ENCODE measurements around the gene IL1R2. TPM values are rescaled to one million over a fixed set of nuclear protein-coding genes. Genes with fewer than 3 reads are reported as not detected.

The IL1R2 gene
- total and polyA plus RNA-seq, 4 donors = 1.1 TPM; not detected in 3

DNA sequence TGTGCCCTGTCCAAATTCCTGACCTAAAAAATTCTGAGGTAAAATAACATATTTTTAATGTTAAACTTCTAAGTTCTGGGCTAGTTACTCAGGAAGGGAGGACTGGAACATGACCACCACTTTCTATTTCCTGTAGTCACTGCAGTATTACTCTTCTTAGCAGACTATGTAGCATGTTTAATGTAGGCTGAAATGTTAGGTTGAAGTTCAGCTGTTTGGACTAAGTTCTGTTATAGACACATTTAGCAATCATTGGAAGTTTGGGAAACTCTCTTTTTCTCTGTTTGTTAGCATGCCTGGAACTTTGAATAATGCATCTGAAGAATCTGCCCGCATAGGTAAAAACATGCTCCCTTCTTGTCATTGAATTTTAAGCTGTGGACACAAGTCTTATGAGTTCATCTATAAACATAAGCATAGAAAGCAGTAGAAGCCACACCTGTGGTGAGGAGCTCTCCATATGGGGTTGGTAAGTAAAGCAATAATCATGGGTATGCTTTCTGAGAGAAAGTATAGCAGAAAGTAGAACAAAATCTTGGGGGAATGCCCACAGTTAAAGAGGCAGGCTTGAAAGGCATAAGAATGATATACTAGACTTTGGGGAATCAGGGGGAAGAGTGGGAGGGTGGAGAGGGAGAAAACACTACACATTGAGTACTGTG is 52.6 kb downstream of the IL1R2 start:
- DNase-seq (ENCODE audit: low read depth in 4 of 6, low spot score in 6 of 6) = no peak
- no peaks in the 10 kb centered on the region for H3K4me1 ChIP-seq (ENCODE audit: control insufficient read depth, insufficient read depth, low read length)
- H3K4me3 ChIP-seq (ENCODE audit: low read depth, low read length) = no peak overlapping the region
- no peaks in the 10 kb centered on the region for H3K9me3 ChIP-seq (ENCODE audit: control insufficient read depth, insufficient read depth, low read length)
- H3K27ac ChIP-seq (ENCODE audit: low read depth, low read length) = no peak overlapping the region
- H3K27me3 ChIP-seq (ENCODE audit: control insufficient read depth, insufficient read depth, low read length) = peaks cover 8% of the 10 kb centered on the region
- no CpG with 5 or more reads among the region's 1 CpG for WGBS (ENCODE audit: insufficient coverage)
- H3K36me3 ChIP-seq (ENCODE audit: control insufficient read depth, insufficient read depth, low read length) = no peaks in the 10 kb centered on the region

GRCh38 chr2:102044967-102045489 is 53.3 kb downstream of the IL1R2 start:
- Histone ChIP-seq H3K36me3 (ENCODE audit: control insufficient read depth, insufficient read depth, low read length) (no peaks in the 10 kb centered on the region), H3K4me3 (ENCODE audit: low read depth, low read length) (no peak overlapping the region), H3K27ac (ENCODE audit: low read depth, low read length) (no peak overlapping the region), H3K27me3 (ENCODE audit: control insufficient read depth, insufficient read depth, low read length) (peaks cover 8% of the 10 kb centered on the region), H3K4me1 (ENCODE audit: control insufficient read depth, insufficient read depth, low read length) (peaks cover 4% of the 10 kb centered on the region), H3K9me3 (ENCODE audit: control insufficient read depth, insufficient read depth, low read length) (no peaks in the 10 kb centered on the region)
- DNase-seq (ENCODE audit: low read depth in 4 of 6, low spot score in 6 of 6) = no peak
- WGBS (ENCODE audit: insufficient coverage) = no CpG with 5 or more reads among the region's 2 CpGs

DNA sequence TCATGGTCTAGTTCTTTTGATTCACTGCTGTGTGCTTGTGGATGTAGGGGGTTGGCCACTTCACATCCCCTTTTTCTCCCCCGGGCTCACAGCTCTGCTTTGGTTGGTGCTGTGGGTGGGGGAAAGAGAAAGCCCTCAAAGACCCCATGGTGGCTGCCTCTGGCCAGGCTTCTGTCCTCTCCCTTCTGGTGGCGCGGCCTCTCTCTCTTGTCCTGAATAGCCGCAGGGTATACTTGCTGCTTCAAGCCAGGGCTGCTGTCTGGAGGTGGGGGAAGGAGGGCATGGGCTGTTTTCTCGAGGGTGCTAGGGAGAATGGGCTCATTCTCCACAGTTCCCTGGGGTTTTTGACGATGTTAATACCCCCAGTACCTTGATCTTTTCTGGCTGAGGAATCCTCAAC is 53.9 kb downstream of the IL1R2 start:
- H3K27ac ChIP-seq (ENCODE audit: low read depth, low read length) = no peak overlapping the region
- H3K4me1 ChIP-seq (ENCODE audit: control insufficient read depth, insufficient read depth, low read length) = peaks cover 4% of the 10 kb centered on the region

DNA sequence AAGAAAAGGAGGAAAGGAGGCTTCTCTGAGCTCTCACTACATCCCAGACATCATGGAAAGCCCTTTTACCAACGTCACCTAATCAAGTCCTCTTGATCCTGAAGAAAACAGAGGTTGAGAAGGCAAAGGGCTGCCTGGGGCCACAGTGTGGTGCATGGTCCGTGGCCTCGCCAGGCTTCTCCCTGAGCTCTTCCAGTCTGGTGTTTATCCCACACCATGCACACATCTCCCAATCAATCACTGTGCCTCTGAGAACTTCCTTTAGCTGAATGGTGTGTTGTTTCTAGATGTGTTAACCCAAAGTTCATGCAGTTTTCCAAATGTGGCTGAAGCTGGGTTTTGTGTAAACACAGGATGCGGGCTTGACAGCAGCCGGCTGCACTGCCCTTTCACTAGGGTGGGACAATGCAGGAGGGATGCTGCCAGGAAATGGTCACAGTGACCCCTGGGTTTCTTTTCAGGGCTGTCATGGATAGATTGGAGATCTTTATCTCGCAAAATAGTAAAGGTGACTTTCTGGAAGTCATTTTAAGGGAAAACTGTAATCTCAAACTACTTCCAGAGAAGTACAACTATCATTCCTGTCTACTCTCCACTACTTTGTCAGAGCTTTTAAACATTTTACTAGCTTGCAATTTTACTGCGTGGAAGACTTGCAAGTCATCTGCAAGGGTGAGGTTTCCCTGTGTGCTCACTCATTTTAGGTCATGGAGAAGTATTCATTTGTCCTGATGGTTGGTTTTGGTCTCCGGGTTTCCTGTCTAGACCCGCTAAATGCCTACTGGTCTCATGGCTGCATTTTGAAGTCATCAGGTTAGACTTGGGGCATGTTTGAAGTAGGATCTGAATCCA is 54.6 kb downstream of the IL1R2 start:
- 84% methylated on average over 4 of the region's 9 CpGs for WGBS (ENCODE audit: insufficient coverage)
- no peak for DNase-seq (ENCODE audit: low read depth in 4 of 6, low spot score in 6 of 6)
- Histone ChIP-seq H3K4me3 (ENCODE audit: low read depth, low read length) (no peak overlapping the region), H3K27ac (ENCODE audit: low read depth, low read length) (no peak overlapping the region), H3K4me1 (ENCODE audit: control insufficient read depth, insufficient read depth, low read length) (peaks cover 6% of the 10 kb centered on the region), H3K9me3 (ENCODE audit: control insufficient read depth, insufficient read depth, low read length) (no peaks in the 10 kb centered on the region), H3K27me3 (ENCODE audit: control insufficient read depth, insufficient read depth, low read length) (peaks cover 8% of the 10 kb centered on the region), H3K36me3 (ENCODE audit: control insufficient read depth, insufficient read depth, low read length) (no peaks in the 10 kb centered on the region)

More for the DNA sequence above, 53.9 kb downstream of the IL1R2 start:
- Histone ChIP-seq H3K36me3 (ENCODE audit: control insufficient read depth, insufficient read depth, low read length) (no peaks in the 10 kb centered on the region), H3K4me3 (ENCODE audit: low read depth, low read length) (no peak overlapping the region), H3K27me3 (ENCODE audit: control insufficient read depth, insufficient read depth, low read length) (peaks cover 8% of the 10 kb centered on the region), H3K9me3 (ENCODE audit: control insufficient read depth, insufficient read depth, low read length) (no peaks in the 10 kb centered on the region)
- no CpG with 5 or more reads among the region's 6 CpGs for WGBS (ENCODE audit: insufficient coverage)
- no peak for DNase-seq (ENCODE audit: low read depth in 4 of 6, low spot score in 6 of 6)

GRCh38 chr2:102048465-102048864 is 56.7 kb downstream of the IL1R2 start:
- Histone ChIP-seq H3K4me1 (ENCODE audit: control insufficient read depth, insufficient read depth, low read length) (peaks cover 10% of the 10 kb centered on the region), H3K36me3 (ENCODE audit: control insufficient read depth, insufficient read depth, low read length) (no peaks in the 10 kb centered on the region), H3K9me3 (ENCODE audit: control insufficient read depth, insufficient read depth, low read length) (no peaks in the 10 kb centered on the region), H3K27me3 (ENCODE audit: control insufficient read depth, insufficient read depth, low read length) (peaks cover 8% of the 10 kb centered on the region), H3K4me3 (ENCODE audit: low read depth, low read length) (no peak overlapping the region), H3K27ac (ENCODE audit: low read depth, low read length) (no peak overlapping the region)
- no peak for DNase-seq (ENCODE audit: low read depth in 4 of 6, low spot score in 6 of 6)
- 88% methylated on average over 7 of the region's 8 CpGs for WGBS (ENCODE audit: insufficient coverage)

GRCh38 chr2:102049756-102050443 is 58.1 kb downstream of the IL1R2 start:
- peak overlapping the region; percentile 13 for H3K27ac ChIP-seq (ENCODE audit: low read depth, low read length)
- DNase-seq (ENCODE audit: low read depth in 4 of 6, low spot score in 6 of 6) = peak in 2 of 6 donors; percentile 57 to 78
- H3K27me3 ChIP-seq (ENCODE audit: control insufficient read depth, insufficient read depth, low read length) = peaks cover 5% of the 10 kb centered on the region
- H3K4me1 ChIP-seq (ENCODE audit: control insufficient read depth, insufficient read depth, low read length) = peaks cover 10% of the 10 kb centered on the region
- H3K36me3 ChIP-seq (ENCODE audit: control insufficient read depth, insufficient read depth, low read length) = no peaks in the 10 kb centered on the region
- WGBS (ENCODE audit: insufficient coverage) = 36% methylated on average over 10 of the region's 10 CpGs
- no peak overlapping the region for H3K4me3 ChIP-seq (ENCODE audit: low read depth, low read length)
- H3K9me3 ChIP-seq (ENCODE audit: control insufficient read depth, insufficient read depth, low read length) = no peaks in the 10 kb centered on the region

- peak in 4 of 6 donors; percentile 42 to 95 (median 64) for DNase-seq (ENCODE audit: low read depth in 4 of 6, low spot score in 6 of 6)
- whole genome bisulfite sequencing (ENCODE audit: insufficient coverage) = 20% methylated on average over 1 of the region's 7 CpGs
- Histone ChIP-seq H3K27me3 (ENCODE audit: control insufficient read depth, insufficient read depth, low read length) (peaks cover 3% of the 10 kb centered on the region), H3K4me1 (ENCODE audit: control insufficient read depth, insufficient read depth, low read length) (peaks cover 10% of the 10 kb centered on the region), H3K36me3 (ENCODE audit: control insufficient read depth, insufficient read depth, low read length) (no peaks in the 10 kb centered on the region), H3K27ac (ENCODE audit: low read depth, low read length) (peak overlapping the region; percentile 52), H3K9me3 (ENCODE audit: control insufficient read depth, insufficient read depth, low read length) (no peaks in the 10 kb centered on the region), H3K4me3 (ENCODE audit: low read depth, low read length) (no peak overlapping the region)
These were observed 59.2 kb downstream of the IL1R2 start for GRCh38 chr2:102050854-102051391.

DNA sequence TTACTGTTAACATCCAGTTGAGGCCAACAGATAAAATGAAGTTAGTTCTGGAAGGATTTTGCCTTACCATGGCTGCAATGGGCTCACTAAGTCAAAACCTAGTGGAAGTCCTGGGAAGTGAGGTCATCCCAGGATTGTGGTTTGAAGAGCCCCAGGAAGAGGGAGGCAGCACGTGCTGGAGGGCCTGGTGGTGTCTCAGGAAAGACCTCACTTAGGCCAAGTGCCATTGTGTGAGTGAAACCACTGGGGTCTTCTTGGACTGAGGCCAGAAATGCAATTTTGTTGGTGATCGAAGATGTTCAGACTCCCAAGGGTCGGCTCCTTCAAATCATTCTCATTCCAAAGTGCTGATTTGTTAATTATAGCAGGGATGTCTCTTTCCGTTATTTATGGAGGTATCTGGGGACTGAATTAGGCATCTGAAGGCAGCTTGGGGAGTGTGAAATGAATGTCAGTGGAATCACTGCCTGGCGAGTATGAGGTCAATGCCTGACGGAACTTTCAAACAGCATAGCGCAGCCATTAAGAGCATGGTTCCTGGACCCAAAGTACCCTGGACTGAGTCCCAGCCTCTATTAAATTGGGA is 60.0 kb downstream of the IL1R2 start:
- Histone ChIP-seq H3K4me3 (ENCODE audit: low read depth, low read length) (no peak overlapping the region), H3K27me3 (ENCODE audit: control insufficient read depth, insufficient read depth, low read length) (peaks cover 1% of the 10 kb centered on the region), H3K9me3 (ENCODE audit: control insufficient read depth, insufficient read depth, low read length) (no peaks in the 10 kb centered on the region), H3K27ac (ENCODE audit: low read depth, low read length) (no peak overlapping the region), H3K4me1 (ENCODE audit: control insufficient read depth, insufficient read depth, low read length) (peaks cover 10% of the 10 kb centered on the region), H3K36me3 (ENCODE audit: control insufficient read depth, insufficient read depth, low read length) (no peaks in the 10 kb centered on the region)
- 74% methylated on average over 5 of the region's 7 CpGs for WGBS (ENCODE audit: insufficient coverage)
- DNase-seq (ENCODE audit: low read depth in 4 of 6, low spot score in 6 of 6) = no peak

DNA sequence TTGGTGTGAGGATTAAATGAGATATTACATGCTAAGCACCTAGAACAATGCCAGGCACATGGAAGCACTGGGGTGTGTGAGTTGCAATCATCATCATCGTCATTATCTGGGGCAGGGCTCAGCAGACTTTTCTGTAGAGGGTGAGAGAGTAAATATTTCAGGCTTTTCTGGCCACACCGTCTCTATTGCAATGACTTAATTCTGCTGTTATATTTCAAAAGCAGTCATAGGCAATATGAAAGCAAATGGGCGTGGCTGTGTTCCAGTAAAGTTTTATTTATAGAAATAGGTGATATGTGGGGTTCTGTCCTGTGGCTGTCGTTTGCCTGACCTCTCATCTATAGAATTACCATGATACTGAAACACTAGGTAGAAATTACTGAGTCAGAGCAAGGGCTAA is 60.6 kb downstream of the IL1R2 start:
- peaks cover 10% of the 10 kb centered on the region for H3K4me1 ChIP-seq (ENCODE audit: control insufficient read depth, insufficient read depth, low read length)
- no peak overlapping the region for H3K27ac ChIP-seq (ENCODE audit: low read depth, low read length)
- H3K27me3 ChIP-seq (ENCODE audit: control insufficient read depth, insufficient read depth, low read length) = no peaks in the 10 kb centered on the region
- no peaks in the 10 kb centered on the region for H3K9me3 ChIP-seq (ENCODE audit: control insufficient read depth, insufficient read depth, low read length)
- no peak overlapping the region for H3K4me3 ChIP-seq (ENCODE audit: low read depth, low read length)
- no peak for DNase-seq (ENCODE audit: low read depth in 4 of 6, low spot score in 6 of 6)
- no peaks in the 10 kb centered on the region for H3K36me3 ChIP-seq (ENCODE audit: control insufficient read depth, insufficient read depth, low read length)
- 100% methylated on average over 2 of the region's 4 CpGs for WGBS (ENCODE audit: insufficient coverage)
